HuH-7 (cell line): ENCODE results near the gene KDM4C.

Source experiments
- DNase-seq: peaks from one replicate; pipeline ENCODE4 v3.0.0; 2011; ENCODE audit warnings: low spot score

The KDM4C gene

DNA sequence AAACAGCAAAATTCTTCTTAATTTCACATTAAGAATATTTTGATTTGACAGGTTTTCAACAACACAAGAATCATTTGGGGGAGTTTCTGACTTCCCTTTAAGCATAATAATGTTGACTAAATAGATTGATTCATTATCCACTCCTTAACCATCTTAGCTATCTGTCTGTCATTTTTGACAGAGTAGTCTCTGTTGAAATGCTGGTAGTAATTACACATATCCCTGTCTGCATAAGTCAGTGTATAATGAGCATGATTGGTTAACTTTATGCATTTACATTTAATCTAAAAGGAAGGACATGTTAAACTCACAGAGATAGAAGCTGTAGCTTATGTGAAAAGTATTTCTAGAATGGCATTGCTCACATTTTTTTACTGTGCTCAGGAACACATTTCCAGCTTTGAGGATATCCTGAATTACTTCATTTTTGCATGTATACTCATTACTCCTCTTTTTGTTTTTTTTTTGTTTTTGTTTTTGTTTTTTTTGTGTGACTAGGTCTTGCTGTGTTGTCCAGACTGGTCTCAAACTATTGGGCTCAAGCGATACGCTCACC lies 385.9 kb downstream of the KDM4C start:
- DNase-seq = no peak

DNA sequence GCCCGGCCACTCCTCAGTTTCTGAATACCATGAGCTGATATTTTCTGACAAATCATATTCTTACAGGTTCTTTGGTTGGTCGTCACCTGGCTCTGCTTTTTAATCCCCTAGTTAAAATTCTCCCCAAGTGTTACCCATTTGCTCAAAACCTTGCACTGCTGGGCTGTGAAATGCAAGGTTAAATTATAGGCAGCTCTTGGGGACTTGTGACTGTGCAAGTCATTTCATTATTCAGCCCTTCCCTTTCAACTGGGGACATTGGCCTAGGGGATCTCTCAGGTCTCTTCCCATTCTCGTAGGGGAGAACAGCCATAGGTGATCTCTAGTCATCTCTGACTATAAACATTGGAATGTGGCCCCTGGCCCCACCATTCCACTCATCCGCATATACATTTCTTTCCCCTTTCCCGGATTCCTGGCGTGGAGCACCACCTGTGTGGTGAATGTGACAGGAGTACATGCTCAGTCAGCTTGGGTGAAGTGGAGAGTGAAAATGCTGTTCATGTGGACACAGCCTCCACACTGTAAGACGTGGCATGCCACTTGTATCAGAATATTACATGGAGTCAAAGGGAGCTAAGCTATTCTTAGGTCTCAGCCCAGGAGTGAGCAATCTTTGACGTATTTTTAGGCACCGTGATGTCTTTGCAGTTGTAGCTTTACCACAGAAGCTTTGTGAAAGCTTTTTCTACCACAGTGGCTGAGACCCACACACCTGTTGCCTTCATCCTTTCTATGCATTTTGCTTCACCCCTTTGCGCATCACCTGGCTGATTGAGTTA lies 386.7 kb downstream of the KDM4C start:
- DNase-seq = no peak

DNA sequence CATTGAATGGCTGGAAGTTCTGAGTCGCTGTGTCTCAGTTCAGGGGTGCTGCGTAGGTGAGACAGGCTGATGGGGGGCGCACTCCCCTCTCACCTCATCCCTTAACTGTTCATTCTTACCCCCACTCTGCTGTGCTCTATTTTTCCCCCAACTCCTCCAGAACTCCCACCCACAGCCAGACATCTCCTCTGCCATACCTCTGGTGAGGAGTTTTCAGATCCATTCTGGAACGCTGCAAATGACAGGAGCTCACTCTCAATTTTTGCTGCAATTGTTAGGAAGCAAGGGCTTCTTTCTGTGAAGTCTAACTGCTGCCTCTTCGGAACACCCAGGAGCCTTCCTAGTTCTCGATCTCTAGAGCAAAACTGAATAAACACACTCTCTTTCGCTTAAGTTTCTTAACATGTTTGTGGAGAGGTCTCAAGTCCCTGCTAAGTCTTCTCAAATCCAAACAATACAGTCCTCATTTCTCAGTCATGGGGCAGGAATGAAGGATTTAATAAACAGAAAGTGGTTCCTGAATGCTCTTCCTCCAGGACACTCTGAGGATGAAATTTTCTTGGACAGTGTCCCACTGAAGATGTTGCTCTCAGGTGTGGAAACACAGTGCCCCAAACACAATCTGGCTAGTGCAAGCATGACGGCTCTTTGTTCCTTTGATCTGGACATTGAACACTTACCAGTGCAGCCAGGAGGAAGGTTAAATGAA lies 387.7 kb downstream of the KDM4C start:
- DNase-seq = no peak

DNA sequence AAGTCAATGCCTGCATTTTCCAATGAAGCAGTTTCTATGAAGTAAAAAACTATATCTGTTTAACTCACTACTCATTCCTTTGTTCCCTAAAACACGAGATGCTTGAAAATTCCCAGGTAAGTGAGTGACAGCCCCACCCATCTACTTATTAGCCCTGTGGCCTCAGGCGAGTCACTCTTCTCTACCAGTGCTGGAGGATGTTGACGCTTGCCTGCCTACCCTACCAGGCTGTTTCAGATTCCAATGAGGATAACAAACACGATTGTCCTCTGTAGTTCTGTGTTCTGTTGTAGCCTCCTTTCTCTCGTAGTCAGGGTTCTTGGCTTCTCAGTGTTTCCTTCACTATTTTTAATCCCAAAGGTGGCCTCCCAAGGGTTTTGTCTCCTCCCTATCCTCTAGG lies 388.8 kb downstream of the KDM4C start:
- DNase-seq = no peak

GRCh38 chr9:7147121-7148090 lies 389.6 kb downstream of the KDM4C start:
- no peak for DNase-seq

GRCh38 chr9:7148243-7148765 lies 390.5 kb downstream of the KDM4C start:
- no peak for DNase-seq

DNA sequence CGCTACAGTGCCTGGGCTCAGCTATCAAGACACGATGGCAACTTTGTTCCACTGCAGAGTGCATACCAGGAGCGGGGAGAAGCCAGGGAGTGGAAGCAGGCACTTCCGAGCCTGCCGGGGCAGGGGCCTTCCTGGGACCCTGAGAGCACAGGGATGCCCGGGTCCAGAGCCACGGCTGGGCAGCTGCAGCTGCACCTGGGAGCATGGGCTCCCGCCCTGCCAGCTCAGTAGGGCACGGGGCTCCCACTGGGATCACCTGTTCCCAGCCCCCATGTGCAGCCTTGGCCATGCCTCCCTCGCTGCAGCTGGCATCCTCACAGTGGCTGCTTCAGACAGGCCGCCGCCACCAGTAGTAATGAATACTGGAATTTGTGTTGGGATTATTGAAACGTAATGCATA lies 391.5 kb downstream of the KDM4C start:
- no peak for DNase-seq

GRCh38 chr9:7150153-7150890 lies 392.5 kb downstream of the KDM4C start:
- no peak for DNase-seq

DNA sequence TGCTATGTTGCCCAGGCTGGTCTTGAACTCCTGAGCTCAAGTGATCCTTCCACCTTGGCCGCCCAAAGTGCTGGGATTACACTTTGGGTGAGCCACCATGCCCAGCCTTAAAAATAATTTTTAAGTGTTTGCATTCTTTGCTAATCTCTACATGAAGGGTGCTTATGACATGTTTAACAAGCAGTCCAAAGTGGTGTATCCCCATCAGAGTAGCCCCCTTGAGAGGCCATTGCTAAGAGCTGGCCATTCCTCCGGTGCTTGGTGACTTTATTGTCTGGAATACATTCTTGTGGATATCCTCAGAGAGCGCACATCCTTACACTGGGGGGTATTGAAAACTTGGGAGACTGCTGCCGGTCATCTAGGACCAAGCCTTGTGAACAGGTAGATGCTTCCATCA lies 395.4 kb downstream of the KDM4C start:
- no peak for DNase-seq

GRCh38 chr9:7153566-7153965 lies 395.8 kb downstream of the KDM4C start:
- DNase-seq = no peak

DNA sequence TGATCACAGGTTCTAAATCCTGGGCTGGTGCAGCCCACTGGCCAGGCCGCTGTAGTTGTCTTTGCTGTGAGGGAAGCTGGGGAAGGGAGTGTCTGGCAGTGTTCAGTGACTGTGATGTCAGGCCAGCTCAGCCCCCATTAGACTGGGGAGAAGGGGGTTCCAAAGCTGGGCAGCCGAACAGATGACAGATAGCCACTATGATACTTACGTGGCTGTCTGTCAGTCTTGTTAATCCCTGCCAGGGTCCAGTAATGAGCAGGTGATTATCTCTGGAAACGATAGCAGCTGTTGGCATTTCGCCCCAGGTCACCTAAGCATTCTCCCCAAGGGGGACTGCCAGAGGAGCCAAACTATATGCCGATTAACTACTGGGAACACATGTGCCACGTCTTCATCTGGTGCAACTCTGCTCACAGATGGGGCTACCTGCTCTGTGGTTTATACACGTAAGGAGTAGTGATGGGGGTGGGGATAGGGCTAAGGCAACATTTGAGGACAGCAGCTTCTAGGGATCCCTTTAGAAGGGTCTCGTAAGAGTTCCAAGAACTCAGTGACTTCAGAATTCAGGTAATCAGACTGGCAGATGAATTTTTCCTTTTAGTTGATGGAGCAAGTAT lies 396.3 kb downstream of the KDM4C start:
- DNase-seq = no peak

DNA sequence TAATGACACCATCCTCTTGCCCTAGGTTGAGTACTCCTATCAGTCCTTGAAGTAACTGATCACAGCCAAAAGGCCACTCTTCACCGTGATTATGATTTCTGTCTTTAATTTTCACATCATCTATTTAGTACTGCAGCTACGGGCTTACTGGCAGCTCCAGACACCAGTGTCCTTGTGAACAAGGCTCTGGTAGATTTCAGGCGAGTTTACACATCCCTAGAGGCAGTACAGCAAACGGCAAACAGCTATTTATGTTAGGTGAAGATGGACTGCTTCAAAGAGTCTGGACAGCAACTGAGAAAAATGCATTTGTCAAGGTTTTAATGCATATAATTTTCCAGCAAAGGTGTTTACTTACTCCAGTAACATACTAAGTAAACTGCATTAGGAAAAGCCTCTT lies 396.9 kb downstream of the KDM4C start:
- DNase-seq = no peak

- DNase-seq = no peak
These were observed 403.7 kb downstream of the KDM4C start for GRCh38 chr9:7161469-7161868.

DNA sequence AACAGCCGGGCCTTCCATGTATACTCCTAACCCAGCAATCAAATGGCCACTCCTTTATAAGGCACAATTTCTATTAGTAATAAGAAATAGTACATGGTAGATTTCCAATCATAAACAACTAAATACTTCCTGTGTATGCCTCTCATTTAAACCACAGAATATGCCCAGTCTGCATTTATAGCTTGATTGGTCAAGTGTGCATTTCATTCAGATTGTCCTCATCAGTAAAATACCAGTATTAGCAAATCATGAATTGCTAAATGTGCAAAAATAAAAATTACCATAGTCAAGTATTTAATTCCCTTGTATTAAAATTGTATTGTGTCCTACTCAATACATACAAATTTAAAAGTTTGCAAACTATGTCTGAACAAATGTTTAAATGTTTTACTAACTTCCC lies 406.2 kb downstream of the KDM4C start:
- no peak for DNase-seq

- DNase-seq = no peak
These were observed 406.9 kb downstream of the KDM4C start for GRCh38 chr9:7164440-7165330.

DNA sequence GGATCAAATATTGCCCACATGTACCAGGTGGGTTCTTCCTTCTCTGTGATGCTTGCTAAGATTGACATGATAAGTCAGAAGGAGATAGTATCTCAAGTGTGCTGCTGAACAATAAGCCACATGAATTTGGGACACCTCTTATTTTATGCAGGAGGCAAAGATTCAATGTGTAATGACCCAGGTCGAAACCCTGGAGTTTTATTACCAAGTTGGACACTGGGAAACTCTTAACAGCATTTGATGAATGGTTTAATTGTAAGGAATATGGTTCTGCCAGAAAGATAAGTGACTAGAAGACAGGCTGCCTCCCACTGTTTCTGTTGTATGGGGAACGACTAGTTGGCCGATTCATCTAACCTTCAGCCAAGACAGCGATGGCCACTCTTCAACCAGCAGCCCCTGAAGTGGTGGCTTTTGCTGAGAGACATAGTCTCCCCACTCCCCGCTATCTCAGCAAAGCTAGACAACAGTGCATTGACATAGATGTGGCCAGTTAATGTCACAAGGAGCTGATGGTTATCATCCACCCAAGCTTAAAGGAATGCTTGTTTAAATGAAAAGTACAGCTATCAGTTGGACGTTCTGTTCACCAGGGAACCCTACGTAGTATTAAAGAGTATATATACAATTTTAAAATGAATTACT lies 407.7 kb downstream of the KDM4C start:
- DNase-seq = no peak

DNA sequence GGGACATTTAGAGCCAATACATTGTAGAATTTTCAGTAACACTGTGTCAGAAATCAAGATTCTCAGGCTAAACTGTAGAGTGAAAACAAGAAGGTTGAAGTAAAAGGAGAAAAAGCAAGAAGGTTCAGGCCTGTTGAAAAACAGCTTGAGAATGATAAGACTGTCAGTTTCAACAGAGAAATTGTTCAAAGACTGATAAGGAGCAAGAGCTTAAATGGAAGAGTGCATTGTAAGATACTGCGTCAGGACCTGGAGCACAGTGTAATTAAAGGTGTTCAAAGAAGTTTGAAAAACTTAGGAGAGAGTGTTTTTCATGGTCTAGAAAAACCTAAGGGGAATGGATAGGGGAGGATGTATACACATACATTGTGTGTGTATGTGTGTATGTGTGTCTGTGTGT lies 408.3 kb downstream of the KDM4C start:
- DNase-seq = no peak

GRCh38 chr9:7169717-7170389 lies 412.1 kb downstream of the KDM4C start:
- DNase-seq = no peak
